ENCODE measurements around the gene PSTPIP1. TPM values are rescaled to one million over a fixed set of nuclear protein-coding genes. Genes with fewer than 3 reads are reported as not detected.

PSTPIP1 gene
- total RNA-seq, 6 donors from 2014 or later = 7.0 to 69.1 (median 20.2) TPM

GRCh38 chr15:77001966-77002365, 7.0 kb downstream of the PSTPIP1 start:
- no peak overlapping the region for H3K4me3 ChIP-seq
- no peaks in the 10 kb centered on the region for H3K36me3 ChIP-seq
- ATAC-seq (ENCODE audit: low FRiP score in 2 of 2) = no peak
- no peaks in the 10 kb centered on the region for H3K27me3 ChIP-seq
- peaks cover 0 to 28% (median 15%) of the 10 kb centered on the region in 4 donors for H3K4me1 ChIP-seq
- TF ChIP-seq EP300 (IDR thresholded peaks at IDR 0.05) (no peak), POLR2A (IDR thresholded peaks at IDR 0.05) (no peak), POLR2AphosphoS5 (IDR thresholded peaks at IDR 0.05) (no peak), CTCF (IDR thresholded peaks at IDR 0.05) (no peak)
- no peaks in the 10 kb centered on the region for H3K9me3 ChIP-seq
- no peak overlapping the region for H3K27ac ChIP-seq
- 74 to 90% methylated on average over 4 of the region's 4 CpGs for WGBS, 2 donors
- DNase-seq = no peak

GRCh38 chr15:77002436-77002835, 7.5 kb downstream of the PSTPIP1 start:
- no peak for DNase-seq
- H3K4me3 ChIP-seq = no peak overlapping the region
- H3K9me3 ChIP-seq = no peaks in the 10 kb centered on the region
- peaks cover 0 to 25% (median 15%) of the 10 kb centered on the region in 4 donors for H3K4me1 ChIP-seq
- no peaks in the 10 kb centered on the region for H3K36me3 ChIP-seq
- WGBS, 2 donors = 61 to 62% methylated on average over 5 to 7 of the region's 7 CpGs
- no peak for TF ChIP-seq CTCF (IDR thresholded peaks at IDR 0.05)
- TF ChIP-seq POLR2AphosphoS5 (IDR thresholded peaks at IDR 0.05) = no peak
- no peak for TF ChIP-seq POLR2A (IDR thresholded peaks at IDR 0.05)
- TF ChIP-seq EP300 (IDR thresholded peaks at IDR 0.05) = no peak
- H3K27me3 ChIP-seq = no peaks in the 10 kb centered on the region
- no peak for ATAC-seq (ENCODE audit: low FRiP score in 2 of 2)
- peak overlapping the region; percentile 54 to 75 (median 66) for H3K27ac ChIP-seq

GRCh38 chr15:77002954-77003912, 8.3 kb downstream of the PSTPIP1 start:
- ATAC-seq (ENCODE audit: low FRiP score in 2 of 2) (peak; percentile 80 to 83), DNase-seq (peak in 1 of 2 donors; percentile 88)
- no peak for TF ChIP-seq EP300 (IDR thresholded peaks at IDR 0.05)
- TF ChIP-seq POLR2A (IDR thresholded peaks at IDR 0.05) = peak in 1 of 4 donors; percentile 28
- no peak for TF ChIP-seq CTCF (IDR thresholded peaks at IDR 0.05)
- TF ChIP-seq POLR2AphosphoS5 (IDR thresholded peaks at IDR 0.05) = peak in 1 of 2 donors; percentile 47
- H3K36me3 ChIP-seq = no peaks in the 10 kb centered on the region
- no peaks in the 10 kb centered on the region for H3K27me3 ChIP-seq
- 62 to 67% methylated on average over 15 to 16 of the region's 16 CpGs for WGBS, 2 donors
- H3K4me3 ChIP-seq = no peak overlapping the region
- H3K27ac ChIP-seq = peak overlapping the region; percentile 54 to 75 (median 66)
- H3K9me3 ChIP-seq = no peaks in the 10 kb centered on the region
- H3K4me1 ChIP-seq = peaks cover 0 to 20% (median 14%) of the 10 kb centered on the region in 4 donors

- WGBS, 2 donors = 51 to 69% methylated on average over 4 of the region's 4 CpGs
- Histone ChIP-seq H3K4me3 (no peak overlapping the region), H3K27me3 (no peaks in the 10 kb centered on the region), H3K27ac (peak overlapping the region; percentile 54 to 75 (median 66)), H3K9me3 (no peaks in the 10 kb centered on the region), H3K4me1 (peaks cover 0 to 20% (median 13%) of the 10 kb centered on the region in 4 donors), H3K36me3 (no peaks in the 10 kb centered on the region)
- ATAC-seq (ENCODE audit: low FRiP score in 2 of 2) (peak; percentile 66 to 88), DNase-seq (peak in 1 of 2 donors; percentile 86)
- TF ChIP-seq CTCF (IDR thresholded peaks at IDR 0.05) = no peak
- peak in 1 of 4 donors; percentile 4 for TF ChIP-seq EP300 (IDR thresholded peaks at IDR 0.05)
- TF ChIP-seq POLR2A (IDR thresholded peaks at IDR 0.05) = no peak
- peak; percentile 45 to 74 for TF ChIP-seq POLR2AphosphoS5 (IDR thresholded peaks at IDR 0.05)
Observed at GRCh38 chr15:77004189-77004588, 9.3 kb downstream of the PSTPIP1 start.
